Esophagus muscularis mucosa (tissue), 4 donors: ENCODE results near the gene CD163.

Experiments
- EP300 ChIP-seq: sonication (generic); formaldehyde crosslinking; IDR thresholded peaks from one replicate; pipeline ENCODE4 v1.6.1; 2017; ENCODE audit warnings: antibody characterized with exemption
- POLR2A ChIP-seq: fragments of 450-650 bp; IDR thresholded peaks from one replicate; pipeline ENCODE4 v1.6.1; 2017; ENCODE audit warnings: antibody characterized with exemption, moderate library complexity, mild to moderate bottlenecking, low read depth
- TF ChIP-seq, protein P1 (sequence below), 3 experiments: fragments of 200-600 bp in 2 of 3; fragments of 450-650 bp in 1 of 3; sonication (generic) in 2 of 3; IDR thresholded peaks; one replicate each; pipeline ENCODE4 v1.5.1; 2017 to 2019; ENCODE audit warnings: antibody characterized with exemption in 3 of 3, mild to moderate bottlenecking in 2 of 3, moderate library complexity in 1 of 3

DNA sequence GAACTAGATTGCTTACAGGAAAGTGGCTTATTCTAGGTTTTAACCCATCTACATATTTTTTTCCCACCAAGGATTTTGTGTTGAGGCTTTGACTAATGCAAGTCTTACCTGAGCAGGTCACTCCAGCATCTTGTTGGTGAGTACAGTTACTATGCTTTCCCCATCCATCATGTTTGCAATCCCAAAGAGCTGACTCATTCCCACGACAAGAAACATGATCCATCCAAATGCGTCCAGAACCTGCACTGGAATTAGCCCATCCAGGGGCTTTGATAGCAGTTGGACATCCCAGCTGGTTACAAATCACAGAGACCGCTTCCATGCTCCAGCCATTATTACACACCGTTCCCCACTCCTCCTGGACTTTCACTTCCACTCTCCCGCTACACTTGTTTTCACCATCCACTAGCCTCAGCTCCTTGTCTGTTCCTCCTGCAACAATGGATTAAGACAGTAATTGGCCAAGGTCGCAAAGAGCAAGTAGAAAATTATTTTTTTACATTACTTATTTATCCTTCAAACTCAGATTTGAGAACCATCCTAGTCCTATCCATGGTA lies 2.5 kb downstream of the CD163 start:
- TF ChIP-seq, protein P1, sequence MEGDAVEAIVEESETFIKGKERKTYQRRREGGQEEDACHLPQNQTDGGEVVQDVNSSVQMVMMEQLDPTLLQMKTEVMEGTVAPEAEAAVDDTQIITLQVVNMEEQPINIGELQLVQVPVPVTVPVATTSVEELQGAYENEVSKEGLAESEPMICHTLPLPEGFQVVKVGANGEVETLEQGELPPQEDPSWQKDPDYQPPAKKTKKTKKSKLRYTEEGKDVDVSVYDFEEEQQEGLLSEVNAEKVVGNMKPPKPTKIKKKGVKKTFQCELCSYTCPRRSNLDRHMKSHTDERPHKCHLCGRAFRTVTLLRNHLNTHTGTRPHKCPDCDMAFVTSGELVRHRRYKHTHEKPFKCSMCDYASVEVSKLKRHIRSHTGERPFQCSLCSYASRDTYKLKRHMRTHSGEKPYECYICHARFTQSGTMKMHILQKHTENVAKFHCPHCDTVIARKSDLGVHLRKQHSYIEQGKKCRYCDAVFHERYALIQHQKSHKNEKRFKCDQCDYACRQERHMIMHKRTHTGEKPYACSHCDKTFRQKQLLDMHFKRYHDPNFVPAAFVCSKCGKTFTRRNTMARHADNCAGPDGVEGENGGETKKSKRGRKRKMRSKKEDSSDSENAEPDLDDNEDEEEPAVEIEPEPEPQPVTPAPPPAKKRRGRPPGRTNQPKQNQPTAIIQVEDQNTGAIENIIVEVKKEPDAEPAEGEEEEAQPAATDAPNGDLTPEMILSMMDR (IDR thresholded peaks at IDR 0.05): no peak
- TF ChIP-seq POLR2A: no peak
- TF ChIP-seq EP300: no peak
